Measurements from ENCODE around the gene CEP128. TPM values are rescaled to one million over a fixed set of nuclear protein-coding genes. Genes with fewer than 3 reads are reported as not detected.
A peak's percentile ranks its signal among the peaks of the same experiment; 100 is the strongest.

Gene CEP128
- total and polyA plus RNA-seq, 5 experiments from 2014 or later, result 2.0 to 8.7 (median 3.1) TPM

GRCh38 chr14:80607430-80608190 lies 333.9 kb downstream of the CEP128 start:
- no peaks in the 10 kb centered on the region for H3K4me1 Mint-ChIP-seq
- H3K4me3 Mint-ChIP-seq, result no peak overlapping the region
- H3K36me3 Mint-ChIP-seq, result no peaks in the 10 kb centered on the region
- no peak for ATAC-seq
- no peak for DNase-seq
- peaks cover 0 to 2% (median 0%) of the 10 kb centered on the region in 9 donors for H3K9me3 Mint-ChIP-seq
- no peak overlapping the region for H3K27ac Mint-ChIP-seq
- H3K27me3 Mint-ChIP-seq, result no peaks in the 10 kb centered on the region
- POLR2A ChIA-PET, result no interaction called here

- Mint-ChIP-seq H3K27ac (no peak overlapping the region), H3K36me3 (no peaks in the 10 kb centered on the region), H3K4me3 (no peak overlapping the region), H3K4me1 (no peaks in the 10 kb centered on the region), H3K9me3 (no peaks in the 10 kb centered on the region), H3K27me3 (no peaks in the 10 kb centered on the region)
- DNase-seq (no peak), ATAC-seq (no peak)
- POLR2A ChIA-PET, result no interaction called here
Measured at GRCh38 chr14:80606347-80606772, 335.2 kb downstream of the CEP128 start.

- Mint-ChIP-seq H3K36me3 (no peaks in the 10 kb centered on the region), H3K4me3 (no peak overlapping the region), H3K27ac (no peak overlapping the region), H3K9me3 (no peaks in the 10 kb centered on the region), H3K4me1 (no peaks in the 10 kb centered on the region), H3K27me3 (no peaks in the 10 kb centered on the region)
- POLR2A ChIA-PET, result no interaction called here
- DNase-seq (no peak), ATAC-seq (no peak)
Measured at GRCh38 chr14:80605536-80605935, 336.0 kb downstream of the CEP128 start.

- no peak for DNase-seq
- no peak for ATAC-seq
- no peak overlapping the region for H3K27ac Mint-ChIP-seq
- H3K36me3 Mint-ChIP-seq, result no peaks in the 10 kb centered on the region
- H3K27me3 Mint-ChIP-seq, result no peaks in the 10 kb centered on the region
- H3K9me3 Mint-ChIP-seq, result peaks cover 0 to 3% (median 0%) of the 10 kb centered on the region in 9 donors
- no peaks in the 10 kb centered on the region for H3K4me1 Mint-ChIP-seq
- H3K4me3 Mint-ChIP-seq, result no peak overlapping the region
- POLR2A ChIA-PET, result no interaction called here
Measured at GRCh38 chr14:80602946-80603345, 338.6 kb downstream of the CEP128 start.

GRCh38 chr14:80587096-80587724 lies 354.3 kb downstream of the CEP128 start:
- ATAC-seq, result peak; percentile 82 to 84
- Mint-ChIP-seq H3K27ac (peak overlapping the region in 8 of 10 donors; percentile 12 to 75 (median 51)), H3K4me1 (peaks cover 2 to 18% (median 14%) of the 10 kb centered on the region in 4 donors), H3K4me3 (peak overlapping the region in 4 of 10 donors; percentile 6 to 20 (median 8)), H3K36me3 (peaks cover 0 to 17% (median 15%) of the 10 kb centered on the region in 3 donors), H3K27me3 (no peaks in the 10 kb centered on the region), H3K9me3 (peaks cover 0 to 27% (median 15%) of the 10 kb centered on the region in 9 donors)
- POLR2A ChIA-PET, result no interaction called here
- peak in 3 of 10 donors; percentile 16 to 56 (median 33) for DNase-seq

GRCh38 chr14:80586131-80586530 lies 355.4 kb downstream of the CEP128 start:
- no peak overlapping the region for H3K27ac Mint-ChIP-seq
- H3K36me3 Mint-ChIP-seq, result peaks cover 0 to 13% (median 11%) of the 10 kb centered on the region in 3 donors
- ATAC-seq (no peak), DNase-seq (no peak)
- peaks cover 2 to 18% (median 14%) of the 10 kb centered on the region in 4 donors for H3K4me1 Mint-ChIP-seq
- H3K27me3 Mint-ChIP-seq, result no peaks in the 10 kb centered on the region
- H3K9me3 Mint-ChIP-seq, result peaks cover 0 to 17% (median 9%) of the 10 kb centered on the region in 9 donors
- POLR2A ChIA-PET, result no interaction called here
- H3K4me3 Mint-ChIP-seq, result no peak overlapping the region

- peak overlapping the region in 1 of 10 donors; percentile 18 for H3K27ac Mint-ChIP-seq
Measured at GRCh38 chr14:80585506-80585835, 356.1 kb downstream of the CEP128 start.

GRCh38 chr14:80584744-80585505 lies 356.6 kb downstream of the CEP128 start:
- Mint-ChIP-seq H3K4me3 (no peak overlapping the region), H3K27ac (peak overlapping the region in 1 of 10 donors; percentile 18), H3K27me3 (no peaks in the 10 kb centered on the region), H3K9me3 (peaks cover 0 to 5% (median 0%) of the 10 kb centered on the region in 9 donors), H3K36me3 (peaks cover 0 to under 1% (median under 1%) of the 10 kb centered on the region in 3 donors), H3K4me1 (peaks cover 2 to 18% (median 14%) of the 10 kb centered on the region in 4 donors)
- ATAC-seq, result no peak
- no peak for DNase-seq
- POLR2A ChIA-PET, result no interaction called here

More at GRCh38 chr14:80585506-80585835, 356.1 kb downstream of the CEP128 start:
- Mint-ChIP-seq H3K36me3 (peaks cover 0 to 6% (median 6%) of the 10 kb centered on the region in 3 donors), H3K4me3 (no peak overlapping the region), H3K9me3 (peaks cover 0 to 11% (median 2%) of the 10 kb centered on the region in 9 donors), H3K27me3 (no peaks in the 10 kb centered on the region), H3K4me1 (peaks cover 2 to 18% (median 14%) of the 10 kb centered on the region in 4 donors)
- POLR2A ChIA-PET, result no interaction called here
- DNase-seq, result no peak
- no peak for ATAC-seq

- ATAC-seq, result no peak
- POLR2A ChIA-PET, result no interaction called here
- H3K9me3 Mint-ChIP-seq, result no peaks in the 10 kb centered on the region
Measured at GRCh38 chr14:80577599-80577998, 363.9 kb downstream of the CEP128 start.

GRCh38 chr14:80576401-80576800 lies 365.1 kb downstream of the CEP128 start:
- H3K27me3 Mint-ChIP-seq, result no peaks in the 10 kb centered on the region
- no peaks in the 10 kb centered on the region for H3K4me1 Mint-ChIP-seq
- ATAC-seq (no peak), DNase-seq (no peak)
- POLR2A ChIA-PET, result no interaction called here
- H3K9me3 Mint-ChIP-seq, result no peaks in the 10 kb centered on the region
- H3K36me3 Mint-ChIP-seq, result peaks cover 0 to 9% (median 0%) of the 10 kb centered on the region in 3 donors
- no peak overlapping the region for H3K27ac Mint-ChIP-seq
- no peak overlapping the region for H3K4me3 Mint-ChIP-seq

More at GRCh38 chr14:80577599-80577998, 363.9 kb downstream of the CEP128 start:
- peaks cover 0 to 9% (median 0%) of the 10 kb centered on the region in 3 donors for H3K36me3 Mint-ChIP-seq
- H3K27ac Mint-ChIP-seq, result no peak overlapping the region
- no peak overlapping the region for H3K4me3 Mint-ChIP-seq
- DNase-seq, result no peak
- H3K27me3 Mint-ChIP-seq, result no peaks in the 10 kb centered on the region
- H3K4me1 Mint-ChIP-seq, result no peaks in the 10 kb centered on the region

- H3K36me3 Mint-ChIP-seq, result peaks cover 0 to 9% (median 0%) of the 10 kb centered on the region in 3 donors
- POLR2A ChIA-PET, result no interaction called here
- H3K4me1 Mint-ChIP-seq, result no peaks in the 10 kb centered on the region
- no peak overlapping the region for H3K27ac Mint-ChIP-seq
- no peaks in the 10 kb centered on the region for H3K9me3 Mint-ChIP-seq
- no peak for DNase-seq
- H3K27me3 Mint-ChIP-seq, result no peaks in the 10 kb centered on the region
- no peak overlapping the region for H3K4me3 Mint-ChIP-seq
- ATAC-seq, result no peak
Measured at GRCh38 chr14:80575763-80576162, 365.8 kb downstream of the CEP128 start.

- no peaks in the 10 kb centered on the region for H3K27me3 Mint-ChIP-seq
- H3K36me3 Mint-ChIP-seq, result peaks cover 0 to under 1% (median 0%) of the 10 kb centered on the region in 3 donors
- no peak overlapping the region for H3K4me3 Mint-ChIP-seq
- DNase-seq (no peak), ATAC-seq (no peak)
- no peak overlapping the region for H3K27ac Mint-ChIP-seq
- no peaks in the 10 kb centered on the region for H3K4me1 Mint-ChIP-seq
- POLR2A ChIA-PET, result no interaction called here
- no peaks in the 10 kb centered on the region for H3K9me3 Mint-ChIP-seq
Measured at GRCh38 chr14:80572666-80573065, 368.9 kb downstream of the CEP128 start.

GRCh38 chr14:80570930-80571298 lies 370.6 kb downstream of the CEP128 start:
- Mint-ChIP-seq H3K27me3 (no peaks in the 10 kb centered on the region), H3K36me3 (no peaks in the 10 kb centered on the region), H3K27ac (no peak overlapping the region), H3K9me3 (no peaks in the 10 kb centered on the region), H3K4me3 (no peak overlapping the region), H3K4me1 (no peaks in the 10 kb centered on the region)
- POLR2A ChIA-PET, result no interaction called here
- no peak for ATAC-seq
- no peak for DNase-seq
